GM19324 (cell line): ENCODE measurements around the gene BTBD1.
A peak's percentile ranks its signal among the peaks of the same experiment; 100 is the strongest.
"Not testable (repeated sequence)": the region's sequence is repeated elsewhere in the genome, so short reads cannot be mapped to it uniquely, and the experiment has no call there.

Source experiments
- ATAC-seq: cut with Tn5 transposase; IDR thresholded peaks from one replicate; pipeline ENCODE4 v1.9.1; 2021; ENCODE audit warnings: mild to moderate bottlenecking, moderate library complexity; ENCODE audit not compliant: unreplicated experiment, low FRiP score

The BTBD1 gene

GRCh38 chr15:83062768-83063180, 4.3 kb downstream of the BTBD1 start:
- ATAC-seq = no peak

GRCh38 chr15:83061680-83062079, 5.4 kb downstream of the BTBD1 start:
- ATAC-seq = no peak

GRCh38 chr15:83057696-83058376, 9.2 kb downstream of the BTBD1 start:
- ATAC-seq = no peak

GRCh38 chr15:83057002-83057401, 10.1 kb downstream of the BTBD1 start:
- no peak for ATAC-seq

GRCh38 chr15:83053151-83053550, 13.9 kb downstream of the BTBD1 start:
- no peak for ATAC-seq

GRCh38 chr15:83046558-83047127, 20.4 kb downstream of the BTBD1 start:
- ATAC-seq = no peak

- no peak for ATAC-seq
These were observed 22.9 kb downstream of the BTBD1 start for GRCh38 chr15:83044156-83044555.

GRCh38 chr15:83039206-83039605, 27.8 kb downstream of the BTBD1 start:
- ATAC-seq = no peak

GRCh38 chr15:83036253-83036652, 30.8 kb downstream of the BTBD1 start:
- ATAC-seq = no peak

GRCh38 chr15:83031234-83031633, 35.8 kb downstream of the BTBD1 start:
- not testable (repeated sequence) for ATAC-seq

GRCh38 chr15:83030021-83030420, 37.0 kb downstream of the BTBD1 start:
- ATAC-seq = no peak

- ATAC-seq = no peak
These were observed 48.6 kb downstream of the BTBD1 start for GRCh38 chr15:83018436-83018835.

- ATAC-seq = no peak
These were observed 50.1 kb downstream of the BTBD1 start for GRCh38 chr15:83016906-83017305.

GRCh38 chr15:83015361-83015760, 51.7 kb downstream of the BTBD1 start:
- ATAC-seq = no peak

- no peak for ATAC-seq
These were observed 52.8 kb downstream of the BTBD1 start for GRCh38 chr15:83014205-83014653.

GRCh38 chr15:83012636-83013035, 54.4 kb downstream of the BTBD1 start:
- no peak for ATAC-seq

GRCh38 chr15:83012076-83012426, 55.0 kb downstream of the BTBD1 start:
- no peak for ATAC-seq

- ATAC-seq = peak; percentile 90
These were observed 55.6 kb downstream of the BTBD1 start, which contains the start of gene C15orf40 for GRCh38 chr15:83011271-83012075. Gene C15orf40, minus strand, starts transcription at chr15:83011639. Its CDS starts 32 bp downstream, at chr15:83011607.

- ATAC-seq = peak; percentile 57
These were observed 56.3 kb downstream of the BTBD1 start for GRCh38 chr15:83010709-83011270.

GRCh38 chr15:83000672-83001031, 66.4 kb downstream of the BTBD1 start:
- ATAC-seq = not testable (repeated sequence)
